HL-60 (cell line): ENCODE measurements around the gene MORC1.

Source experiments
- CTCF ChIP-seq: IDR thresholded peaks from one replicate; pipeline ENCODE4 v1.5.1; 2011; ENCODE audit warnings: low read length, control low read depth, inconsistent platforms; ENCODE audit not compliant: insufficient read depth
- POLR2AphosphoS5 ChIP-seq: IDR thresholded peaks from 2 replicates; pipeline ENCODE4 v1.6.1; 2012; ENCODE audit warnings: low read depth
- REST ChIP-seq: IDR thresholded peaks from 2 replicates; pipeline ENCODE4 v1.6.1; 2012; ENCODE audit warnings: low read depth; ENCODE audit not compliant: insufficient replicate concordance

- no peak for TF ChIP-seq CTCF
- no peak for TF ChIP-seq POLR2AphosphoS5
- TF ChIP-seq REST, result no peak
These were observed 13.3 kb upstream of the MORC1 start for GRCh38 chr3:109131276-109131675.
